Right lung (tissue), 5 donors: ENCODE measurements around the gene PPP2R5A. TPM values are rescaled to one million over a fixed set of nuclear protein-coding genes. Genes with fewer than 3 reads are reported as not detected.

ENCODE experiments used
- DNase-seq, 2 donors: peaks; one replicate each; pipeline ENCODE4 v3.0.0-alpha.2; 2013
- polyA plus RNA-seq, 5 donors: library from polyadenylated mRNA; unstranded; fragments of 120-200 nt; gene quantifications; one replicate each; pipeline versions ENCODE4 v1.2.1 to v1.2.3, GENCODE V29; 2013; ENCODE audit warnings: inconsistent platforms in 1 of 5, low replicate concordance in 1 of 5; ENCODE audit not compliant: insufficient read length in 5 of 5, insufficient read depth in 1 of 5

PPP2R5A gene
- polyA plus RNA-seq, 5 donors, result 97.5 to 123 (median 121) TPM

DNA sequence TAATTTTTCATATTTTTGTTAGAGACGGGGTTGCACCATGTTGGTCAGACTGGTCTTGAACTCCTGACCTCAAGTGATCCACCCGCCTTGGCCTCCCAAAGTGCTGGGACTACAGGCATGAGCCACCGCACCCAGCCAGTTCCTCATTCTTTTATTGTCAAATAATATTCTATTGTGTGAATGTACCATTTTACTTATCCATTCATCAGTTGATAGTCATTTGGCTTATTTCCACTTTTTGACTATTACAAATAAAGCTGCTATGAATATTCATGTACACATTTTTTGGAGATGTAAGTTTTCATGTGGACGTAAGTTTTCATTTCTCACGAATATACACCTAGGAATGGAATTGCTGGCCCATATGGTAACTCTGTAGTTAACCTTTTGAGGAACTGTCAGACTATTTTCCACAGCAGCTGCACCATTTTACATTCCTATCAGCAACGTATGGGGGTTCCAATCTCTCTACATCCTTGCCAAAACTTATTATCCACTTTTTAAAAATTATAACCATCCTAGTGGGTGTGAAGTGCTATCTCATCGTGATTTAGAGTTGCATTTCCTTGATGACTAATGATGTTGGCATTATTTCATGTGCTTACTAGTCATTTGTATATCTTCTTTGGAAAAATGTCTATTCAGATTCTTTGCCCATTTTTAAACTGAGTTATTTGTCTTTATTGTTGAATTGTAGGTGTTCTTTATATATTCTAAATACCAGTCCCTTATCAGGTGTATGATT, 116.8 kb downstream of the PPP2R5A start:
- DNase-seq, result no peak

- DNase-seq, result no peak
Observed at GRCh38 chr1:212402666-212403321, 117.6 kb downstream of the PPP2R5A start.

GRCh38 chr1:212410231-212410820, 125.1 kb downstream of the PPP2R5A start:
- DNase-seq, result no peak

Other genes with a start within 250 kb of the PPP2R5A start
- 10 to 100 TPM; 19.6 to 23.5 (median 21.3) TPM for gene INTS7, start 249.9 kb upstream of the PPP2R5A start, polyA plus RNA-seq
- 10 to 100 TPM; 25.1 to 40.3 (median 36.0) TPM for gene DTL, start 249.7 kb upstream of the PPP2R5A start, polyA plus RNA-seq
- gene PACC1, start 129.5 kb downstream of the PPP2R5A start, polyA plus RNA-seq, result 1 to 10 TPM; 6.6 to 9.6 (median 8.5) TPM
- gene NENF, start 147.5 kb downstream of the PPP2R5A start, polyA plus RNA-seq, result 10 to 100 TPM; 45.8 to 56.2 (median 52.2) TPM